AG04450 (cell line): Measurements from ENCODE around the gene KRTAP10-8. TPM values are rescaled to one million over a fixed set of nuclear protein-coding genes. Genes with fewer than 3 reads are reported as not detected.

Experiments
- CTCF ChIA-PET: fragments of 300-600, 350-600 bp; formaldehyde crosslinking; extraction: SDS; loops from one replicate; lab custom pipeline; 2022; ENCODE audit warnings: antibody characterized with exemption, inconsistent platforms; lab: Charles Lee
- POLR2A ChIA-PET: fragments of 350-600 bp; formaldehyde crosslinking; extraction: SDS; loops from one replicate; lab custom pipeline; 2021; ENCODE audit warnings: antibody characterized with exemption, inconsistent platforms; lab: Yijun Ruan, JAX
- DNase-seq: peaks from one replicate; pipeline ENCODE4 v3.0.0-alpha.2; 2011; ENCODE audit warnings: low read depth, low spot score
- H3K27ac ChIP-seq: one replicate; pipeline ENCODE4 v1.5.1; 2012; ENCODE audit warnings: low read depth, low read length, control low read depth
- H3K27me3 ChIP-seq: one replicate; pipeline ENCODE4 v1.6.0; 2012; ENCODE audit warnings: low read length; ENCODE audit not compliant: control insufficient read depth, insufficient read depth
- H3K4me3 ChIP-seq: 2 replicates; pipeline ENCODE4 v1.5.1; 2011; ENCODE audit warnings: mild to moderate bottlenecking, low read depth, low read length, control low read depth
- H3K9me3 ChIP-seq: 2 replicates; pipeline ENCODE4 v1.5.1; 2012; ENCODE audit warnings: low read length; ENCODE audit not compliant: control insufficient read depth, insufficient read depth
- polyA minus RNA-seq: library from RNA; depleted of rRNA, polyadenylated mRNA; stranded (reverse); fragments of >200 nt; gene quantifications from 2 replicates; pipeline ENCODE4 v1.2.3, GENCODE V29; 2011; rRNA and poly(A)+ RNA removed
- polyA plus RNA-seq: library from polyadenylated mRNA; depleted of rRNA; stranded (reverse); fragments of >200 nt; gene quantifications from 2 replicates; pipeline ENCODE4 v1.2.3, GENCODE V29; 2011; rRNA removed
- TF ChIP-seq, protein P1 (sequence below): IDR thresholded peaks from 2 replicates; pipeline ENCODE4 v1.5.1; 2011; ENCODE audit warnings: low read depth, low read length, control low read depth, inconsistent platforms

Gene KRTAP10-8, protein sequence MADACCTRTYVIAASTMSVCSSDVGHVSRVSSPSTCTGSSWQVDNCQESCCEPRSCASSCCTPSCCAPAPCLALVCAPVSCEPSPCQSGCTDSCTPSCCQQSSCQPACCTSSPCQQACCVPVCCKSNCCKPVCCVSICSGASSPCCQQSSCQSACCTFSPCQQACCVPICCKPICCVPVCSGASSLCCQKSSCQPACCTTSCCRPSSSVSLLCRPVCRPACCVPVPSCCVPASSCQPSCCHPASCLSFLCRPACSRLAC
- polyA plus RNA-seq (not detected in 2 replicates), polyA minus RNA-seq (not detected in 2 replicates)

DNA sequence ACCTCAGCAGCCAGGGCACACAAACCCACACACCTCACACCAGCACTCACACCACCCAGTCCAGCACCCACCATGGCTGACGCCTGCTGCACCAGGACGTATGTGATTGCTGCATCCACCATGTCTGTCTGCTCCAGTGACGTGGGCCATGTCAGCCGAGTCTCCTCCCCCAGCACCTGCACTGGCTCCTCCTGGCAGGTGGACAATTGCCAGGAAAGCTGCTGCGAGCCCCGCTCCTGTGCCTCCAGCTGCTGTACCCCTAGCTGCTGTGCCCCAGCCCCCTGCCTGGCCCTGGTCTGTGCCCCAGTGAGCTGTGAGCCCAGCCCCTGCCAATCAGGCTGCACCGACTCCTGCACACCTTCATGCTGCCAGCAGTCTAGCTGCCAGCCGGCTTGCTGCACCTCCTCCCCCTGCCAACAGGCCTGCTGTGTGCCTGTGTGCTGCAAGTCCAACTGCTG, at the start of gene KRTAP10-8:
TSS of gene KRTAP10-8 (plus strand) at position 51 of the 458 bp plus-strand sequence. CDS start at position 73, 22 bp downstream.
- ChIA-PET POLR2A (no interaction called here), CTCF (no interaction called here)
- Histone ChIP-seq H3K27me3 (no peaks in the 10 kb centered on the region), H3K27ac (no peak within 1 kb of the TSS), H3K4me3 (no peak within 1 kb of the TSS), H3K9me3 (peaks cover 51% of the 10 kb centered on the region)
- TF ChIP-seq, protein P1, sequence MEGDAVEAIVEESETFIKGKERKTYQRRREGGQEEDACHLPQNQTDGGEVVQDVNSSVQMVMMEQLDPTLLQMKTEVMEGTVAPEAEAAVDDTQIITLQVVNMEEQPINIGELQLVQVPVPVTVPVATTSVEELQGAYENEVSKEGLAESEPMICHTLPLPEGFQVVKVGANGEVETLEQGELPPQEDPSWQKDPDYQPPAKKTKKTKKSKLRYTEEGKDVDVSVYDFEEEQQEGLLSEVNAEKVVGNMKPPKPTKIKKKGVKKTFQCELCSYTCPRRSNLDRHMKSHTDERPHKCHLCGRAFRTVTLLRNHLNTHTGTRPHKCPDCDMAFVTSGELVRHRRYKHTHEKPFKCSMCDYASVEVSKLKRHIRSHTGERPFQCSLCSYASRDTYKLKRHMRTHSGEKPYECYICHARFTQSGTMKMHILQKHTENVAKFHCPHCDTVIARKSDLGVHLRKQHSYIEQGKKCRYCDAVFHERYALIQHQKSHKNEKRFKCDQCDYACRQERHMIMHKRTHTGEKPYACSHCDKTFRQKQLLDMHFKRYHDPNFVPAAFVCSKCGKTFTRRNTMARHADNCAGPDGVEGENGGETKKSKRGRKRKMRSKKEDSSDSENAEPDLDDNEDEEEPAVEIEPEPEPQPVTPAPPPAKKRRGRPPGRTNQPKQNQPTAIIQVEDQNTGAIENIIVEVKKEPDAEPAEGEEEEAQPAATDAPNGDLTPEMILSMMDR, result no peak
- DNase-seq, result no peak

DNA sequence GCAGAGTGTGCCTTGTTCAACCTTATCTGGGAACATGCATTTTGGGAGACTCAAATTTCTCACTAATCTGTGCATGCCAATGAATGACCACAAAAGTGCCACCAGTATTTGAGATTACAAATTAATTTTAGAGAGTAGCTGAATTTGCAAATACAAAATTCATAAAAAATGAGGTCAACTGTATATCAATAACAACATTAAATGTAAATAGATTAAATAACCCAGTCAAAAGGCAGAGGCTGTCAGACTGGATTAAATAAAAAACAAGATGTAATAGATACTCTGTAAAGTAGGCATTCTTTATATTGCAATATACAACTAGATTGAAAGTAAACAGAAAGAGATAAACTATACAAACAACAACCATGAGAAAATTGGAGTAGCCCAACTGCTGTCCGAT, 47.8 kb upstream of the KRTAP10-8 start:
- DNase-seq, result no peak
- H3K9me3 ChIP-seq, result peaks cover 9% of the 10 kb centered on the region; the same call in 1 of the 2 replicates
- ChIA-PET POLR2A (no interaction called here), CTCF (no interaction called here)
- TF ChIP-seq, protein P1, result no peak
- H3K4me3 ChIP-seq, result no peak overlapping the region
- H3K27me3 ChIP-seq, result no peaks in the 10 kb centered on the region
- no peak overlapping the region for H3K27ac ChIP-seq

DNA sequence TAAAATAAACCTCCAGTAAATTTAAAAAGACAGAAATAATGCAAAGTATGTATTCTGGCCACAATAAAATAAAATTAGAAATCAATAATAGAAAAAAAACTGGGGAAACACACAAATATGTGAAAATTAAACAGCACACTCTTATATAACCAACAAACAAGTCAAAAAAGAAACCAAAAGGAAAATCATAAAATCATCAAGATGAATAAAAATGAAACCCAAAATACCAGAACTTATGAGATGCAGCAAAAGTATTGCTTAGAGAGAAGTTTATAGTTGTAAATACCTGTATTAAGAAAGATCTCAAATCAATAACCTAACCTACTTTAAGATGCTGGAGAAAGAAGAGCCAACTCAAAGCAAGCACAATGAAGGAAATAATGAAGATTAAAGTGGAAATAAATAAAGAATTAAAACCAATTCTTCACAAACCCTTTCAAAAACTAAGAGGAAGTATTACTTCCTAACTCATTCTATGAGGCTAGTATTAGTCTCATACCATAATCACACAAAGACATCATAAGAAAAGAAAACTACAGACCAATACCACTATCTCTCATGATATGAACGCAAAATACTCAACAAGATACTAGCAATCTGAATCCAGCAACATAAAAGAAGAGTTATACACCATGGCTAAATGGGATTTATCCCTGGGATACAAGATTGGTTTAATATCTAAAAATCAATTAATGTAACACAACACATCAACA, 46.8 kb upstream of the KRTAP10-8 start:
- TF ChIP-seq, protein P1, result no peak
- no peak overlapping the region for H3K27ac ChIP-seq
- ChIA-PET POLR2A (no interaction called here), CTCF (no interaction called here)
- no peak for DNase-seq
- no peak overlapping the region for H3K4me3 ChIP-seq
- no peaks in the 10 kb centered on the region for H3K27me3 ChIP-seq
- H3K9me3 ChIP-seq, result peaks cover 12% of the 10 kb centered on the region; the same call in 1 of the 2 replicates

DNA sequence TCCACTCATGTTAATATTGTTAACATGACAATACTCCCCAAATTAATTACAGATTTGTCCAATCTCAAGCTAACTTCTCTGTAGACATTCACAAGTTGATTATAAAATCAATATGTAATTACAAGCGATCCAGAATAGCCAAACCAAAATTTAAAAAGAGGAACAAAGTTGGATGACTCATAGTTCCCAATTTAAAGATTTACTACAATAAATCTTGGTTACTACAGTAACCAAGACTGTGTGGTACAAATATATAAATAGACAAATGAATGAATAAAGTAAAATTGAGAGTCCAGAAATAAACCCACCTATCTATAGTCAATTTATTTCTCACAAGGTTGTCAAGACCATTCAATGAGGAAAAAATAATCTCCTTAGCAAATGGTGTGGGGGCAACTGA, 45.5 kb upstream of the KRTAP10-8 start:
- no peaks in the 10 kb centered on the region for H3K27me3 ChIP-seq
- ChIA-PET CTCF (no interaction called here), POLR2A (no interaction called here)
- H3K27ac ChIP-seq, result no peak overlapping the region
- no peak overlapping the region for H3K4me3 ChIP-seq
- TF ChIP-seq, protein P1, result no peak
- H3K9me3 ChIP-seq, result peaks cover 12% of the 10 kb centered on the region
- no peak for DNase-seq
